GM23338 (cell line): ENCODE measurements around the gene XYLT1. TPM values are rescaled to one million over a fixed set of nuclear protein-coding genes. Genes with fewer than 3 reads are reported as not detected.
"Not testable (repeated sequence)": the region's sequence is repeated elsewhere in the genome, so short reads cannot be mapped to it uniquely, and the experiment has no call there.

Source experiments
- ATAC-seq: fragments of 200-7000 bp; cut with Tn5 transposase; 3 replicates; pipeline ENCODE4 v1.9.1; 2020
- DNase-seq: peaks from one replicate; pipeline ENCODE4 v3.0.0-alpha.2; 2015; ENCODE audit warnings: low spot score
- H2AFZ ChIP-seq: fragments of 200-600 bp; sonication (generic); 2 replicates; pipeline ENCODE4 v1.8.0; 2016; ENCODE audit warnings: antibody characterized with exemption, mild to moderate bottlenecking, moderate library complexity
- H3F3A ChIP-seq: fragments of 200-600 bp; sonication (generic); replicated peaks from 2 replicates; pipeline ENCODE4 v1.8.0; 2017; ENCODE audit warnings: antibody characterized with exemption, mixed run types, low read depth
- H3K27ac ChIP-seq: fragments of 200-600 bp; sonication (generic); 2 replicates; pipeline ENCODE4 v1.6.1; 2016; ENCODE audit warnings: low read depth
- H3K27me3 ChIP-seq: fragments of 200-600 bp; sonication (generic); 2 replicates; pipeline ENCODE4 v1.8.0; 2016; ENCODE audit warnings: mild to moderate bottlenecking, mixed run types, moderate library complexity; ENCODE audit not compliant: insufficient read depth
- H3K36me3 ChIP-seq: fragments of 200-600 bp; sonication (generic); 2 replicates; pipeline ENCODE4 v1.8.0; 2016; ENCODE audit warnings: mild to moderate bottlenecking; ENCODE audit not compliant: insufficient read depth
- H3K4me1 ChIP-seq: fragments of 200-600 bp; sonication (generic); 2 replicates; pipeline ENCODE4 v1.8.0; 2016; ENCODE audit warnings: mild to moderate bottlenecking, moderate library complexity; ENCODE audit not compliant: insufficient read depth
- H3K4me2 ChIP-seq: fragments of 200-600 bp; sonication (generic); 2 replicates; pipeline ENCODE4 v1.7.1; 2017; ENCODE audit warnings: mixed run types
- H3K4me3 ChIP-seq: fragments of 200-600 bp; sonication (generic); 2 replicates; pipeline ENCODE4 v1.6.1; 2016; ENCODE audit warnings: mixed run types
- H3K79me2 ChIP-seq: fragments of 200-600 bp; sonication (generic); replicated peaks from 2 replicates; pipeline ENCODE4 v1.8.0; 2017; ENCODE audit warnings: mild to moderate bottlenecking; ENCODE audit not compliant: insufficient read depth
- H3K9me2 ChIP-seq: fragments of 200-600 bp; sonication (generic); 2 replicates; pipeline ENCODE4 v1.8.0; 2017; ENCODE audit not compliant: insufficient read depth
- H4K20me1 ChIP-seq: fragments of 200-600 bp; sonication (generic); replicated peaks from 2 replicates; pipeline ENCODE4 v1.8.0; 2017; ENCODE audit warnings: mild to moderate bottlenecking; ENCODE audit not compliant: insufficient read depth
- H3K27ac Mint-ChIP-seq: 2 replicates; pipeline ENCODE4 v1.8.0; 2020; ENCODE audit warnings: inconsistent platforms, mild to moderate bottlenecking, moderate library complexity, mixed read lengths
- H3K27me3 Mint-ChIP-seq: 3 replicates; pipeline ENCODE4 v1.8.0; 2022; ENCODE audit warnings: low read depth, mild to moderate bottlenecking, moderate library complexity, mixed read lengths, inconsistent platforms; ENCODE audit not compliant: insufficient read depth, poor library complexity
- H3K36me3 Mint-ChIP-seq: 3 replicates; pipeline ENCODE4 v1.8.0; 2021; ENCODE audit warnings: low read depth, mild to moderate bottlenecking, inconsistent platforms, moderate library complexity, mixed read lengths
- H3K4me1 Mint-ChIP-seq: 3 replicates; pipeline ENCODE4 v1.8.0; 2020; ENCODE audit warnings: mild to moderate bottlenecking, inconsistent platforms, mixed read lengths
- H3K4me3 Mint-ChIP-seq: 3 replicates; pipeline ENCODE4 v1.8.0; 2021; ENCODE audit warnings: moderate library complexity, mild to moderate bottlenecking, inconsistent platforms, mixed read lengths
- H3K9me3 Mint-ChIP-seq: 3 replicates; pipeline ENCODE4 v1.8.0; 2020; ENCODE audit warnings: moderate library complexity, mild to moderate bottlenecking, inconsistent platforms, mixed read lengths
- CTCF ChIP-seq, 2 experiments: fragments of 200-600 bp in 1 of 2; sonication (generic) in 1 of 2; conservative IDR thresholded peaks; 2 replicates each; pipeline versions ENCODE4 v1.5.1 to v1.6.1; 2016 to 2017; ENCODE audit warnings: antibody characterized with exemption in 2 of 2, low read depth in 2 of 2, mild to moderate bottlenecking in 2 of 2, moderate library complexity in 1 of 2
- EZH2 ChIP-seq: fragments of 200-600 bp; sonication (generic); IDR thresholded peaks from one replicate; pipeline ENCODE4 v1.8.0; 2017; ENCODE audit warnings: antibody characterized with exemption, mild to moderate bottlenecking, low read depth; ENCODE audit not compliant: unreplicated experiment
- EZH2phosphoT487 ChIP-seq: fragments of 200-600 bp; sonication (generic); IDR thresholded peaks from one replicate; pipeline ENCODE4 v1.8.1; 2018; ENCODE audit warnings: antibody characterized with exemption; ENCODE audit not compliant: unreplicated experiment
- polyA plus RNA-seq: library from polyadenylated mRNA; unstranded; fragments of >200 nt; fragmentation: Nextera tagmentation; extraction: Ambion mirVana; gene quantifications from 2 replicates; pipeline ENCODE4 v1.2.1, GENCODE V29; 2016
- total RNA-seq: library from RNA; depleted of rRNA; stranded (reverse); fragments of >200 nt; shearing (Covaris generic); gene quantifications from 2 replicates; pipeline ENCODE4 v1.2.3, GENCODE V29; 2014
- TF ChIP-seq, protein P1 (sequence below): IDR thresholded peaks from one replicate; pipeline ENCODE4 v1.6.1; 2018; ENCODE audit warnings: antibody characterized with exemption; ENCODE audit not compliant: unreplicated experiment

Gene XYLT1
- total and polyA plus RNA-seq, 2 experiments from 2014 or later = 3.5 to 24.7 TPM

- no peak for TF ChIP-seq CTCF (conservative IDR thresholded peaks at IDR 0.05; ENCODE audit: low read depth in 2 of 2)
These were observed 11.0 kb upstream of the XYLT1 start (continued) for GRCh38 chr16:17481736-17482135.

GRCh38 chr16:17477260-17477545 is 6.4 kb upstream of the XYLT1 start:
- H3K79me2 ChIP-seq, H3K27ac Mint-ChIP-seq, ATAC-seq, H3K36me3 ChIP-seq, H3K4me3 Mint-ChIP-seq, H3K9me3 Mint-ChIP-seq, H4K20me1 ChIP-seq, H3K27ac ChIP-seq, H3K9me2 ChIP-seq, H3F3A ChIP-seq, H3K4me3 ChIP-seq, H3K4me1 ChIP-seq, H3K36me3 Mint-ChIP-seq, H3K4me2 ChIP-seq, DNase-seq, H3K27me3 ChIP-seq: not testable (repeated sequence)
- H3K27me3 Mint-ChIP-seq = peaks cover 12% of the 10 kb centered on the region
- peaks cover 17% of the 10 kb centered on the region; the same call in 2 of the 3 replicates for H3K4me1 Mint-ChIP-seq
- 0 out of 2 replicates have a peak overlapping the region, but pooled peaks have one; percentile 1 for H2AFZ ChIP-seq

GRCh38 chr16:17476414-17477259 is 5.9 kb upstream of the XYLT1 start:
- peaks cover 2% of the 10 kb centered on the region for H3K4me1 ChIP-seq
- no peaks in the 10 kb centered on the region for H3K36me3 ChIP-seq
- ATAC-seq (peak; percentile 97), DNase-seq (peak; percentile 94)
- H3K9me3 Mint-ChIP-seq = peaks cover 10% of the 10 kb centered on the region; the same call in 2 of the 3 replicates
- no peak overlapping the region for H3K4me3 ChIP-seq
- peaks cover 16% of the 10 kb centered on the region for H3K27me3 Mint-ChIP-seq
- H3K79me2 ChIP-seq = no peaks in the 10 kb centered on the region
- no peak overlapping the region for H3K4me2 ChIP-seq
- H2AFZ ChIP-seq = 0 out of 2 replicates have a peak overlapping the region, but pooled peaks have one; percentile 1
- no peak overlapping the region for H3K4me3 Mint-ChIP-seq
- H3K27ac Mint-ChIP-seq = peak overlapping the region; percentile 6
- H3F3A ChIP-seq = 0 out of 2 replicates have a peak, but pooled peaks cover 8% of the 10 kb centered on the region
- no peaks in the 10 kb centered on the region; the same call in 2 of the 3 replicates for H3K36me3 Mint-ChIP-seq
- no peaks in the 10 kb centered on the region for H4K20me1 ChIP-seq
- no peaks in the 10 kb centered on the region for H3K9me2 ChIP-seq
- H3K27ac ChIP-seq = no peak overlapping the region
- H3K27me3 ChIP-seq = peaks cover 6% of the 10 kb centered on the region
- TF ChIP-seq CTCF (conservative IDR thresholded peaks at IDR 0.05; ENCODE audit: low read depth in 2 of 2) = peak; percentile 69 to 72
- TF ChIP-seq EZH2 = no peak
- TF ChIP-seq, protein P1, sequence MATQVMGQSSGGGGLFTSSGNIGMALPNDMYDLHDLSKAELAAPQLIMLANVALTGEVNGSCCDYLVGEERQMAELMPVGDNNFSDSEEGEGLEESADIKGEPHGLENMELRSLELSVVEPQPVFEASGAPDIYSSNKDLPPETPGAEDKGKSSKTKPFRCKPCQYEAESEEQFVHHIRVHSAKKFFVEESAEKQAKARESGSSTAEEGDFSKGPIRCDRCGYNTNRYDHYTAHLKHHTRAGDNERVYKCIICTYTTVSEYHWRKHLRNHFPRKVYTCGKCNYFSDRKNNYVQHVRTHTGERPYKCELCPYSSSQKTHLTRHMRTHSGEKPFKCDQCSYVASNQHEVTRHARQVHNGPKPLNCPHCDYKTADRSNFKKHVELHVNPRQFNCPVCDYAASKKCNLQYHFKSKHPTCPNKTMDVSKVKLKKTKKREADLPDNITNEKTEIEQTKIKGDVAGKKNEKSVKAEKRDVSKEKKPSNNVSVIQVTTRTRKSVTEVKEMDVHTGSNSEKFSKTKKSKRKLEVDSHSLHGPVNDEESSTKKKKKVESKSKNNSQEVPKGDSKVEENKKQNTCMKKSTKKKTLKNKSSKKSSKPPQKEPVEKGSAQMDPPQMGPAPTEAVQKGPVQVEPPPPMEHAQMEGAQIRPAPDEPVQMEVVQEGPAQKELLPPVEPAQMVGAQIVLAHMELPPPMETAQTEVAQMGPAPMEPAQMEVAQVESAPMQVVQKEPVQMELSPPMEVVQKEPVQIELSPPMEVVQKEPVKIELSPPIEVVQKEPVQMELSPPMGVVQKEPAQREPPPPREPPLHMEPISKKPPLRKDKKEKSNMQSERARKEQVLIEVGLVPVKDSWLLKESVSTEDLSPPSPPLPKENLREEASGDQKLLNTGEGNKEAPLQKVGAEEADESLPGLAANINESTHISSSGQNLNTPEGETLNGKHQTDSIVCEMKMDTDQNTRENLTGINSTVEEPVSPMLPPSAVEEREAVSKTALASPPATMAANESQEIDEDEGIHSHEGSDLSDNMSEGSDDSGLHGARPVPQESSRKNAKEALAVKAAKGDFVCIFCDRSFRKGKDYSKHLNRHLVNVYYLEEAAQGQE = no peak
- TF ChIP-seq EZH2phosphoT487 = no peak
- peaks cover 20% of the 10 kb centered on the region for H3K4me1 Mint-ChIP-seq
